ENCODE results near the gene CGB8. TPM values are rescaled to one million over a fixed set of nuclear protein-coding genes. Genes with fewer than 3 reads are reported as not detected.

Gene CGB8
- total and polyA plus RNA-seq, 2 experiments from 2014 or later, result not detected

DNA sequence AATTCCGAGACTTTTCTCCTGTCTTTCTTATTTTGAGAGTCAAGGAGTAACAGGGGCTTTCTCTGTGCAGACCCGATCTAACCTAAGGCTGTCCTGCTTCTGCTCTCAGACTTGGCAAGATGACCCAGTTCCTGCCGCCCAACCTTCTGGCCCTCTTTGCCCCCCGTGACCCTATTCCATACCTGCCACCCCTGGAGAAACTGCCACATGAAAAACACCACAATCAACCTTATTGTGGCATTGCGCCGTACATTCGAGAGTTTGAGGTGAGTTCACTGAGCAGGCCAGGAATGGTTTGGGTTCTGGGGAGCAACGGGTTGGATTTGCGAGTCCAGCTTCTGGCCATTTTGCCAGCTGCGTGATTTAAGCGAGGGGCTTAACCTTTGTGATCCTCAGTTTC is 37.4 kb upstream of the CGB8 start:
- peak overlapping the region; percentile 98 for H3K4me3 Mint-ChIP-seq
- H3K4me1 ChIP-seq (ENCODE audit: insufficient read depth), result peaks cover 13% of the 10 kb centered on the region

More for the DNA sequence above, 37.4 kb upstream of the CGB8 start:
- peaks cover 38% of the 10 kb centered on the region for H4K20me1 ChIP-seq (replicated peaks; ENCODE audit: insufficient read depth)
- Mint-ChIP-seq H3K4me1 (peaks cover 16% of the 10 kb centered on the region), H3K9me3 (peaks cover 2% of the 10 kb centered on the region; the same call in 2 of the 3 replicates), H3K27me3 (ENCODE audit: insufficient read depth, low read depth, poor library complexity) (peaks cover 14% of the 10 kb centered on the region), H3K36me3 (ENCODE audit: low read depth) (peaks cover 49% of the 10 kb centered on the region), H3K27ac (peak overlapping the region; percentile 96)
- H3F3A ChIP-seq (replicated peaks; ENCODE audit: low read depth), result peaks cover 22% of the 10 kb centered on the region
- no peak overlapping the region for H2AFZ ChIP-seq
- peak overlapping the region; percentile 86 for H3K4me3 ChIP-seq
- ATAC-seq (no peak), DNase-seq (ENCODE audit: low spot score) (no peak)
- H3K79me2 ChIP-seq (replicated peaks; ENCODE audit: insufficient read depth), result peaks cover 54% of the 10 kb centered on the region
- H3K9me2 ChIP-seq (ENCODE audit: insufficient read depth), result no peaks in the 10 kb centered on the region
- peak overlapping the region; percentile 89 for H3K4me2 ChIP-seq
- peak overlapping the region; percentile 93; the same call in 1 of the 2 replicates for H3K27ac ChIP-seq (ENCODE audit: low read depth)
- no peaks in the 10 kb centered on the region for H3K27me3 ChIP-seq (ENCODE audit: insufficient read depth)
- TF ChIP-seq ZNF331 (CRISPR knock-in tag; IDR thresholded peaks at IDR 0.05; ENCODE audit: low read depth) (no peak), EZH2 (IDR thresholded peaks at IDR 0.05; ENCODE audit: low read depth, unreplicated experiment) (no peak), STAT1 (IDR thresholded peaks at IDR 0.05; ENCODE audit: unreplicated experiment) (no peak), NANOG (IDR thresholded peaks at IDR 0.05; ENCODE audit: borderline replicate concordance) (no peak), ZNF114 (CRISPR knock-in tag; IDR thresholded peaks at IDR 0.05) (no peak), JUNB (IDR thresholded peaks at IDR 0.05; ENCODE audit: unreplicated experiment) (no peak), EZH2phosphoT487 (IDR thresholded peaks at IDR 0.05; ENCODE audit: unreplicated experiment) (no peak), POLR2AphosphoS5 (IDR thresholded peaks at IDR 0.05; ENCODE audit: low read depth) (no peak)
- TF ChIP-seq, protein P1, sequence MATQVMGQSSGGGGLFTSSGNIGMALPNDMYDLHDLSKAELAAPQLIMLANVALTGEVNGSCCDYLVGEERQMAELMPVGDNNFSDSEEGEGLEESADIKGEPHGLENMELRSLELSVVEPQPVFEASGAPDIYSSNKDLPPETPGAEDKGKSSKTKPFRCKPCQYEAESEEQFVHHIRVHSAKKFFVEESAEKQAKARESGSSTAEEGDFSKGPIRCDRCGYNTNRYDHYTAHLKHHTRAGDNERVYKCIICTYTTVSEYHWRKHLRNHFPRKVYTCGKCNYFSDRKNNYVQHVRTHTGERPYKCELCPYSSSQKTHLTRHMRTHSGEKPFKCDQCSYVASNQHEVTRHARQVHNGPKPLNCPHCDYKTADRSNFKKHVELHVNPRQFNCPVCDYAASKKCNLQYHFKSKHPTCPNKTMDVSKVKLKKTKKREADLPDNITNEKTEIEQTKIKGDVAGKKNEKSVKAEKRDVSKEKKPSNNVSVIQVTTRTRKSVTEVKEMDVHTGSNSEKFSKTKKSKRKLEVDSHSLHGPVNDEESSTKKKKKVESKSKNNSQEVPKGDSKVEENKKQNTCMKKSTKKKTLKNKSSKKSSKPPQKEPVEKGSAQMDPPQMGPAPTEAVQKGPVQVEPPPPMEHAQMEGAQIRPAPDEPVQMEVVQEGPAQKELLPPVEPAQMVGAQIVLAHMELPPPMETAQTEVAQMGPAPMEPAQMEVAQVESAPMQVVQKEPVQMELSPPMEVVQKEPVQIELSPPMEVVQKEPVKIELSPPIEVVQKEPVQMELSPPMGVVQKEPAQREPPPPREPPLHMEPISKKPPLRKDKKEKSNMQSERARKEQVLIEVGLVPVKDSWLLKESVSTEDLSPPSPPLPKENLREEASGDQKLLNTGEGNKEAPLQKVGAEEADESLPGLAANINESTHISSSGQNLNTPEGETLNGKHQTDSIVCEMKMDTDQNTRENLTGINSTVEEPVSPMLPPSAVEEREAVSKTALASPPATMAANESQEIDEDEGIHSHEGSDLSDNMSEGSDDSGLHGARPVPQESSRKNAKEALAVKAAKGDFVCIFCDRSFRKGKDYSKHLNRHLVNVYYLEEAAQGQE (IDR thresholded peaks at IDR 0.05; ENCODE audit: unreplicated experiment), result no peak
- TF ChIP-seq, protein P2, sequence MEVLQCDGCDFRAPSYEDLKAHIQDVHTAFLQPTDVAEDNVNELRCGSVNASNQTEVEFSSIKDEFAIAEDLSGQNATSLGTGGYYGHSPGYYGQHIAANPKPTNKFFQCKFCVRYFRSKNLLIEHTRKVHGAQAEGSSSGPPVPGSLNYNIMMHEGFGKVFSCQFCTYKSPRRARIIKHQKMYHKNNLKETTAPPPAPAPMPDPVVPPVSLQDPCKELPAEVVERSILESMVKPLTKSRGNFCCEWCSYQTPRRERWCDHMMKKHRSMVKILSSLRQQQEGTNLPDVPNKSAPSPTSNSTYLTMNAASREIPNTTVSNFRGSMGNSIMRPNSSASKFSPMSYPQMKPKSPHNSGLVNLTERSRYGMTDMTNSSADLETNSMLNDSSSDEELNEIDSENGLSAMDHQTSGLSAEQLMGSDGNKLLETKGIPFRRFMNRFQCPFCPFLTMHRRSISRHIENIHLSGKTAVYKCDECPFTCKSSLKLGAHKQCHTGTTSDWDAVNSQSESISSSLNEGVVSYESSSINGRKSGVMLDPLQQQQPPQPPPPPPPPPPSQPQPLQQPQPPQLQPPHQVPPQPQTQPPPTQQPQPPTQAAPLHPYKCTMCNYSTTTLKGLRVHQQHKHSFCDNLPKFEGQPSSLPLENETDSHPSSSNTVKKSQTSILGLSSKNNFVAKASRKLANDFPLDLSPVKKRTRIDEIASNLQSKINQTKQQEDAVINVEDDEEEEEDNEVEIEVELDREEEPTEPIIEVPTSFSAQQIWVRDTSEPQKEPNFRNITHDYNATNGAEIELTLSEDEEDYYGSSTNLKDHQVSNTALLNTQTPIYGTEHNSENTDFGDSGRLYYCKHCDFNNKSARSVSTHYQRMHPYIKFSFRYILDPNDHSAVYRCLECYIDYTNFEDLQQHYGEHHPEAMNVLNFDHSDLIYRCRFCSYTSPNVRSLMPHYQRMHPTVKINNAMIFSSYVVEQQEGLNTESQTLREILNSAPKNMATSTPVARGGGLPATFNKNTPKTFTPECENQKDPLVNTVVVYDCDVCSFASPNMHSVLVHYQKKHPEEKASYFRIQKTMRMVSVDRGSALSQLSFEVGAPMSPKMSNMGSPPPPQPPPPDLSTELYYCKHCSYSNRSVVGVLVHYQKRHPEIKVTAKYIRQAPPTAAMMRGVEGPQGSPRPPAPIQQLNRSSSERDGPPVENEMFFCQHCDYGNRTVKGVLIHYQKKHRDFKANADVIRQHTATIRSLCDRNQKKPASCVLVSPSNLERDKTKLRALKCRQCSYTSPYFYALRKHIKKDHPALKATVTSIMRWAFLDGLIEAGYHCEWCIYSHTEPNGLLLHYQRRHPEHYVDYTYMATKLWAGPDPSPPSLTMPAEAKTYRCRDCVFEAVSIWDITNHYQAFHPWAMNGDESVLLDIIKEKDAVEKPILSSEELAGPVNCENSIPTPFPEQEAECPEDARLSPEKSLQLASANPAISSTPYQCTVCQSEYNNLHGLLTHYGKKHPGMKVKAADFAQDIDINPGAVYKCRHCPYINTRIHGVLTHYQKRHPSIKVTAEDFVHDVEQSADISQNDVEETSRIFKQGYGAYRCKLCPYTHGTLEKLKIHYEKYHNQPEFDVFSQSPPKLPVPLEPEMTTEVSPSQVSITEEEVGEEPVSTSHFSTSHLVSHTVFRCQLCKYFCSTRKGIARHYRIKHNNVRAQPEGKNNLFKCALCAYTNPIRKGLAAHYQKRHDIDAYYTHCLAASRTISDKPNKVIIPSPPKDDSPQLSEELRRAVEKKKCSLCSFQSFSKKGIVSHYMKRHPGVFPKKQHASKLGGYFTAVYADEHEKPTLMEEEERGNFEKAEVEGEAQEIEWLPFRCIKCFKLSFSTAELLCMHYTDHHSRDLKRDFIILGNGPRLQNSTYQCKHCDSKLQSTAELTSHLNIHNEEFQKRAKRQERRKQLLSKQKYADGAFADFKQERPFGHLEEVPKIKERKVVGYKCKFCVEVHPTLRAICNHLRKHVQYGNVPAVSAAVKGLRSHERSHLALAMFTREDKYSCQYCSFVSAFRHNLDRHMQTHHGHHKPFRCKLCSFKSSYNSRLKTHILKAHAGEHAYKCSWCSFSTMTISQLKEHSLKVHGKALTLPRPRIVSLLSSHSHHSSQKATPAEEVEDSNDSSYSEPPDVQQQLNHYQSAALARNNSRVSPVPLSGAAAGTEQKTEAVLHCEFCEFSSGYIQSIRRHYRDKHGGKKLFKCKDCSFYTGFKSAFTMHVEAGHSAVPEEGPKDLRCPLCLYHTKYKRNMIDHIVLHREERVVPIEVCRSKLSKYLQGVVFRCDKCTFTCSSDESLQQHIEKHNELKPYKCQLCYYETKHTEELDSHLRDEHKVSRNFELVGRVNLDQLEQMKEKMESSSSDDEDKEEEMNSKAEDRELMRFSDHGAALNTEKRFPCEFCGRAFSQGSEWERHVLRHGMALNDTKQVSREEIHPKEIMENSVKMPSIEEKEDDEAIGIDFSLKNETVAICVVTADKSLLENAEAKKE (CRISPR knock-in tag; IDR thresholded peaks at IDR 0.05), result no peak
- TF ChIP-seq, protein P3, sequence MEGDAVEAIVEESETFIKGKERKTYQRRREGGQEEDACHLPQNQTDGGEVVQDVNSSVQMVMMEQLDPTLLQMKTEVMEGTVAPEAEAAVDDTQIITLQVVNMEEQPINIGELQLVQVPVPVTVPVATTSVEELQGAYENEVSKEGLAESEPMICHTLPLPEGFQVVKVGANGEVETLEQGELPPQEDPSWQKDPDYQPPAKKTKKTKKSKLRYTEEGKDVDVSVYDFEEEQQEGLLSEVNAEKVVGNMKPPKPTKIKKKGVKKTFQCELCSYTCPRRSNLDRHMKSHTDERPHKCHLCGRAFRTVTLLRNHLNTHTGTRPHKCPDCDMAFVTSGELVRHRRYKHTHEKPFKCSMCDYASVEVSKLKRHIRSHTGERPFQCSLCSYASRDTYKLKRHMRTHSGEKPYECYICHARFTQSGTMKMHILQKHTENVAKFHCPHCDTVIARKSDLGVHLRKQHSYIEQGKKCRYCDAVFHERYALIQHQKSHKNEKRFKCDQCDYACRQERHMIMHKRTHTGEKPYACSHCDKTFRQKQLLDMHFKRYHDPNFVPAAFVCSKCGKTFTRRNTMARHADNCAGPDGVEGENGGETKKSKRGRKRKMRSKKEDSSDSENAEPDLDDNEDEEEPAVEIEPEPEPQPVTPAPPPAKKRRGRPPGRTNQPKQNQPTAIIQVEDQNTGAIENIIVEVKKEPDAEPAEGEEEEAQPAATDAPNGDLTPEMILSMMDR (conservative IDR thresholded peaks at IDR 0.05; ENCODE audit: low read depth in 2 of 2), result no peak
- TF ChIP-seq, protein P4, sequence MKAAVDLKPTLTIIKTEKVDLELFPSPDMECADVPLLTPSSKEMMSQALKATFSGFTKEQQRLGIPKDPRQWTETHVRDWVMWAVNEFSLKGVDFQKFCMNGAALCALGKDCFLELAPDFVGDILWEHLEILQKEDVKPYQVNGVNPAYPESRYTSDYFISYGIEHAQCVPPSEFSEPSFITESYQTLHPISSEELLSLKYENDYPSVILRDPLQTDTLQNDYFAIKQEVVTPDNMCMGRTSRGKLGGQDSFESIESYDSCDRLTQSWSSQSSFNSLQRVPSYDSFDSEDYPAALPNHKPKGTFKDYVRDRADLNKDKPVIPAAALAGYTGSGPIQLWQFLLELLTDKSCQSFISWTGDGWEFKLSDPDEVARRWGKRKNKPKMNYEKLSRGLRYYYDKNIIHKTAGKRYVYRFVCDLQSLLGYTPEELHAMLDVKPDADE (IDR thresholded peaks at IDR 0.05), result no peak
- H3K36me3 ChIP-seq (ENCODE audit: insufficient read depth), result peaks cover 39% of the 10 kb centered on the region
